ENCODE results near the gene OPTN.
"Not testable (repeated sequence)": the region's sequence is repeated elsewhere in the genome, so short reads cannot be mapped to it uniquely, and the experiment has no call there.

OPTN gene

GRCh38 chr10:13089345-13089744 lies 10.6 kb upstream of the OPTN start:
- DNase-seq (ENCODE audit: low read depth in 2 of 2), result no peak

- no peak for DNase-seq (ENCODE audit: low read depth in 2 of 2)
Measured at GRCh38 chr10:13090289-13090688, 9.7 kb upstream of the OPTN start.

GRCh38 chr10:13091801-13092200 lies 8.2 kb upstream of the OPTN start:
- no peak for DNase-seq (ENCODE audit: low read depth in 2 of 2)

- no peak for DNase-seq (ENCODE audit: low read depth in 2 of 2)
Measured at GRCh38 chr10:13092291-13093102, 7.5 kb upstream of the OPTN start.

- DNase-seq (ENCODE audit: low read depth in 2 of 2), result not testable (repeated sequence)
Measured at GRCh38 chr10:13094082-13094481, 5.9 kb upstream of the OPTN start.

GRCh38 chr10:13095094-13095493 lies 4.9 kb upstream of the OPTN start:
- DNase-seq (ENCODE audit: low read depth in 2 of 2), result no peak

GRCh38 chr10:13095929-13096328 lies 4.0 kb upstream of the OPTN start:
- no peak for DNase-seq (ENCODE audit: low read depth in 2 of 2)

GRCh38 chr10:13099144-13099665 lies 758 bp upstream of the OPTN start:
- DNase-seq (ENCODE audit: low read depth in 2 of 2), result no peak

- DNase-seq (ENCODE audit: low read depth in 2 of 2), result no peak
Measured at GRCh38 chr10:13100349-13101294, 659 bp downstream of the OPTN start.

- no peak for DNase-seq (ENCODE audit: low read depth in 2 of 2)
Measured at GRCh38 chr10:13102002-13102794, 2.2 kb downstream of the OPTN start.

GRCh38 chr10:13103554-13103953 lies 3.6 kb downstream of the OPTN start:
- no peak for DNase-seq (ENCODE audit: low read depth in 2 of 2)

- DNase-seq (ENCODE audit: low read depth in 2 of 2), result no peak
Measured at GRCh38 chr10:13104697-13105096, 4.7 kb downstream of the OPTN start.

GRCh38 chr10:13105184-13105583 lies 5.2 kb downstream of the OPTN start:
- no peak for DNase-seq (ENCODE audit: low read depth in 2 of 2)

- no peak for DNase-seq (ENCODE audit: low read depth in 2 of 2)
Measured at GRCh38 chr10:13106387-13107045, 6.6 kb downstream of the OPTN start.

- no peak for DNase-seq (ENCODE audit: low read depth in 2 of 2)
Measured at GRCh38 chr10:13110908-13111307, 10.9 kb downstream of the OPTN start.

- DNase-seq (ENCODE audit: low read depth in 2 of 2), result no peak
Measured at GRCh38 chr10:13113544-13113943, 13.6 kb downstream of the OPTN start.

- no peak for DNase-seq (ENCODE audit: low read depth in 2 of 2)
Measured at GRCh38 chr10:13115832-13116803, 16.2 kb downstream of the OPTN start.

- DNase-seq (ENCODE audit: low read depth in 2 of 2), result no peak
Measured at GRCh38 chr10:13117841-13118783, 18.1 kb downstream of the OPTN start.

All from stimulated activated CD4-positive, alpha-beta T cell treated with anti-CD3 and anti-CD28 coated beads, Interleukin-15, amount 100 ng/mL, for 48 hours (primary cell).